ENCODE results near the gene PLA2G3.

The PLA2G3 gene

GRCh38 chr22:31086703-31087330, 53.5 kb downstream of the PLA2G3 start:
- DNase-seq (ENCODE audit: low read depth, low spot score), result no peak

DNA sequence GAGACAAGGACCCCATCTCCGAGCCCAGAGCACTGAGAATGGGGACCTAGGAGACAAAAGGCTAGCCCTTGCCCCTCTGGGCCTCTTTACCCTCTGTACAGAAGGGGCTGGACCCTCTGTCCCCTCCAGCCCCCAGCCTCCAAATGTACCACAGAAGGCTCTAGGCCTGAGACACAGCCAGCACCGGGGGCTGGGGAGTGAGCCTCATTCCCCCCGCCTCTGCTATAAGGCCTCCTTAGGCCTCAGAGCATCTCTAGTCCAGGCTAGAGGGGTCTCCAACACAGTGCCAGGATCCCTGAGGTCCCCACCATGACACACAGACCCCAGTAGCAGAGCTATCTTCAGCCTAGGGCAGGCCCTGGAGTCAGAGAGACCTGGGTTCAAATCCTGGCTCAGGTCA, 54.4 kb downstream of the PLA2G3 start:
- no peak for DNase-seq (ENCODE audit: low read depth, low spot score)

DNA sequence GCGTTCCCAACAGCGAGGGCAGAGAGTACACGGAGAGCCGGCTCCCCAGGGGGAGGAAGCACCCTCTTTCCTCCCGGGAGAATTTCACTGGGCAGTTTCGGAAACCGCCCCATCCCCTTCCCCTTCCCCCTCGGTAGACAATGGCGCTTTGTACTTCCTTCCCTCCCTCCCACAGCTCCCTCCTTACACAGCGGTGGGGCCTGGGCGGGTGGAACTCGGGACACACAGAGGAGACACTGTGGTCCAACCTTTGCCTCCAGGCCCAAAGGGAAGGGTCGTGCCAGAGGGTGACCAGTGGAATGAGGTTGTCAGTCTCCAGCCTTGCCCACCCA, 54.8 kb downstream of the PLA2G3 start:
- DNase-seq (ENCODE audit: low read depth, low spot score), result no peak

GRCh38 chr22:31084811-31085492, 55.4 kb downstream of the PLA2G3 start:
- DNase-seq (ENCODE audit: low read depth, low spot score), result peak; percentile 94

Measured in astrocyte of the hippocampus (primary cell).